C4-2B (cell line): ENCODE data around the gene MYRFL.

Source experiments
- ZFX ChIP-seq: fragments of 450-650 bp; IDR thresholded peaks from 2 replicates; pipeline ENCODE4 v1.6.1; 2017
- TF ChIP-seq, protein P1 (sequence below): fragments of 450-650 bp; conservative IDR thresholded peaks from 2 replicates; pipeline ENCODE4 v1.5.1; 2017; ENCODE audit warnings: mild to moderate bottlenecking

DNA sequence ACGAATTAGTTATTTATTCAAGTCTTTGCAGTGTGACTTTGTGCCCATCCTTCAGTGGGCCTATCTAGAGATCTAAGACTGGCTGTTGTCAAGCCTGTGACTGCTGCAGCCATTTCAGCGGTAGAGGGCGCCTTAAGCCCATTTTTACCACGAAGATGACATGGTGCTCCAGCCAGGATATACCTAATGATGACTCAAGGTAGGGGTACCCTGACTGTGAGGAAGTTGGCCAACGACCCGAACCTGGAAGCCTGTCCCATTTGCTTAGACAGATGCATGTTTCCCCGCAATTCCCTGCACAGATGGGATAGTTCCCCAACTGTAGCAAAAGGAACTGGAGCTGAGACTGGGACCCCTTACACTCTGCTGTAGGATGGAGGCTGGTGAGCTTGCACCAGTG lies 45.1 kb upstream of the MYRFL start:
- TF ChIP-seq, protein P1, sequence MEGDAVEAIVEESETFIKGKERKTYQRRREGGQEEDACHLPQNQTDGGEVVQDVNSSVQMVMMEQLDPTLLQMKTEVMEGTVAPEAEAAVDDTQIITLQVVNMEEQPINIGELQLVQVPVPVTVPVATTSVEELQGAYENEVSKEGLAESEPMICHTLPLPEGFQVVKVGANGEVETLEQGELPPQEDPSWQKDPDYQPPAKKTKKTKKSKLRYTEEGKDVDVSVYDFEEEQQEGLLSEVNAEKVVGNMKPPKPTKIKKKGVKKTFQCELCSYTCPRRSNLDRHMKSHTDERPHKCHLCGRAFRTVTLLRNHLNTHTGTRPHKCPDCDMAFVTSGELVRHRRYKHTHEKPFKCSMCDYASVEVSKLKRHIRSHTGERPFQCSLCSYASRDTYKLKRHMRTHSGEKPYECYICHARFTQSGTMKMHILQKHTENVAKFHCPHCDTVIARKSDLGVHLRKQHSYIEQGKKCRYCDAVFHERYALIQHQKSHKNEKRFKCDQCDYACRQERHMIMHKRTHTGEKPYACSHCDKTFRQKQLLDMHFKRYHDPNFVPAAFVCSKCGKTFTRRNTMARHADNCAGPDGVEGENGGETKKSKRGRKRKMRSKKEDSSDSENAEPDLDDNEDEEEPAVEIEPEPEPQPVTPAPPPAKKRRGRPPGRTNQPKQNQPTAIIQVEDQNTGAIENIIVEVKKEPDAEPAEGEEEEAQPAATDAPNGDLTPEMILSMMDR: peak; percentile 80
- TF ChIP-seq ZFX: no peak
